IMR-90 (cell line): ENCODE data around the gene AKAP13. TPM values are rescaled to one million over a fixed set of nuclear protein-coding genes. Genes with fewer than 3 reads are reported as not detected.
A peak's percentile ranks its signal among the peaks of the same experiment; 100 is the strongest.

Experiments used
- ATAC-seq: fragments of 200-7000 bp; cut with Tn5 transposase; 2 replicates; pipeline ENCODE4 v1.9.1; 2020; ENCODE audit warnings: low read depth, mild to moderate bottlenecking, moderate library complexity
- BruUV-seq: library from RNA; stranded (reverse); fragments of 400-500 nt; replicated peaks from 2 replicates; lab custom pipeline; 2021; lab: Mats Ljungman, UMichigan
- CTCF ChIA-PET: fragments of 300-600 bp; formaldehyde crosslinking; extraction: SDS; loops from one replicate; lab custom pipeline; 2021; ENCODE audit warnings: antibody characterized with exemption; lab: Yijun Ruan, JAX
- POLR2A ChIA-PET: fragments of 300-600 bp; sonication (Branson Sonifier 250); formaldehyde crosslinking; loops from one replicate; lab custom pipeline; 2022; ENCODE audit warnings: antibody characterized with exemption; ENCODE audit not compliant: unreplicated experiment; lab: Charles Lee
- DNase-seq: peaks from one replicate; pipeline ENCODE4 v3.0.0; 2013
- H2AFZ ChIP-seq: replicated peaks from 2 replicates; pipeline ENCODE3; 2013; ENCODE audit warnings: low read length, mild to moderate bottlenecking; ENCODE audit not compliant: poor library complexity
- H2AK5ac ChIP-seq: 2 replicates; pipeline ENCODE4 v1.6.1; 2013; ENCODE audit warnings: low read depth, low read length, inconsistent platforms
- H2AK9ac ChIP-seq: replicated peaks from 2 replicates; pipeline ENCODE3; 2013; ENCODE audit warnings: mild to moderate bottlenecking, low read depth, low read length, moderate library complexity; ENCODE audit not compliant: poor library complexity
- H2BK120ac ChIP-seq: 2 replicates; pipeline ENCODE4 v1.6.1; 2013; ENCODE audit warnings: low read depth, low read length, inconsistent platforms
- H2BK15ac ChIP-seq: 3 replicates; pipeline ENCODE4 v1.6.1; 2013; ENCODE audit warnings: low read depth, low read length, inconsistent platforms
- H2BK20ac ChIP-seq: 2 replicates; pipeline ENCODE4 v1.6.1; 2013; ENCODE audit warnings: low read depth, mild to moderate bottlenecking, inconsistent platforms, low read length, moderate library complexity
- H2BK5ac ChIP-seq: 2 replicates; pipeline ENCODE4 v1.6.1; 2013; ENCODE audit warnings: mild to moderate bottlenecking, low read depth, low read length, inconsistent platforms; ENCODE audit not compliant: poor library complexity, severe bottlenecking
- H3K14ac ChIP-seq: replicated peaks from 2 replicates; pipeline ENCODE4 v1.6.1; 2013; ENCODE audit warnings: low read depth, low read length, inconsistent platforms
- H3K18ac ChIP-seq: 2 replicates; pipeline ENCODE4 v1.6.1; 2013; ENCODE audit warnings: low read depth, low read length, control low read depth
- H3K23ac ChIP-seq: 2 replicates; pipeline ENCODE4 v1.6.1; 2013; ENCODE audit warnings: low read depth, low read length, inconsistent platforms
- H3K27ac ChIP-seq: 2 replicates; pipeline ENCODE4 v1.5.1; 2013; ENCODE audit warnings: mild to moderate bottlenecking, control low read depth, low read length; ENCODE audit not compliant: insufficient read depth
- H3K27me3 ChIP-seq: 2 replicates; pipeline ENCODE4 v1.6.1; 2013; ENCODE audit warnings: low read length; ENCODE audit not compliant: control insufficient read depth, insufficient read depth
- H3K36me3 ChIP-seq: 2 replicates; pipeline ENCODE4 v1.6.1; 2013; ENCODE audit warnings: low read length, mixed read lengths; ENCODE audit not compliant: control insufficient read depth, insufficient read depth
- H3K4ac ChIP-seq: 2 replicates; pipeline ENCODE4 v1.6.1; 2013; ENCODE audit warnings: low read depth, low read length, inconsistent platforms
- H3K4me1 ChIP-seq: 2 replicates; pipeline ENCODE4 v1.6.1; 2013; ENCODE audit warnings: low read length, mixed read lengths; ENCODE audit not compliant: control insufficient read depth, insufficient read depth
- H3K4me2 ChIP-seq: 2 replicates; pipeline ENCODE4 v1.6.1; 2013; ENCODE audit warnings: low read depth, mild to moderate bottlenecking, control low read depth, low read length, moderate library complexity
- H3K4me3 ChIP-seq: 2 replicates; pipeline ENCODE4 v1.5.1; 2013; ENCODE audit warnings: low read depth, mild to moderate bottlenecking, control low read depth, low read length, moderate library complexity; ENCODE audit not compliant: insufficient read depth
- H3K56ac ChIP-seq: 2 replicates; pipeline ENCODE4 v1.6.1; 2013; ENCODE audit warnings: low read length, inconsistent platforms; ENCODE audit not compliant: insufficient read depth; ENCODE audit errors: extremely low read depth
- H3K79me1 ChIP-seq, 2 experiments: 2 replicates each; pipeline ENCODE4 v1.6.1; 2013; ENCODE audit warnings: low read length in 2 of 2, inconsistent platforms in 1 of 2, low read depth in 1 of 2
- H3K9ac ChIP-seq: 2 replicates; pipeline ENCODE4 v1.6.1; 2013; ENCODE audit warnings: low read depth, low read length, control low read depth
- H3K9me1 ChIP-seq: 2 replicates; pipeline ENCODE4 v1.6.1; 2013; ENCODE audit warnings: low read length, inconsistent platforms; ENCODE audit not compliant: insufficient read depth
- H3K9me3 ChIP-seq: 2 replicates; pipeline ENCODE4 v1.6.1; 2013; ENCODE audit warnings: low read length; ENCODE audit not compliant: control insufficient read depth, insufficient read depth
- H4K20me1 ChIP-seq: 2 replicates; pipeline ENCODE4 v1.6.1; 2013; ENCODE audit warnings: low read length, inconsistent platforms; ENCODE audit not compliant: insufficient read depth
- H4K5ac ChIP-seq: 2 replicates; pipeline ENCODE4 v1.6.1; 2013; ENCODE audit warnings: mild to moderate bottlenecking, low read depth, low read length, control low read depth
- H4K8ac ChIP-seq, 2 experiments: 2 replicates each; pipeline ENCODE4 v1.6.1; 2013; ENCODE audit warnings: low read depth in 2 of 2, low read length in 2 of 2, control low read depth in 1 of 2, inconsistent platforms in 1 of 2
- H4K91ac ChIP-seq: 2 replicates; pipeline ENCODE4 v1.6.1; 2013; ENCODE audit warnings: low read depth, low read length, inconsistent platforms; ENCODE audit not compliant: insufficient read depth
- CEBPB ChIP-seq: IDR thresholded peaks from 2 replicates; pipeline ENCODE4 v1.6.1; 2012; ENCODE audit warnings: low read depth, low read length, improper control_type of control experiment
- WGBS, 2 experiments: methylation state at CpG; one replicate each; pipeline versions ENCODE4 v1.1.5 to v1.1.7; 2013; ENCODE audit warnings: missing lambda C conversion rate in 2 of 2; ENCODE audit not compliant: insufficient read length in 1 of 2; ENCODE audit errors: extremely low coverage in 2 of 2; 5-methylcytosine and 5-hydroxymethylcytosine counted together
- dilution Hi-C: fragments of 300-500 bp; cut with HindIII; formaldehyde crosslinking; loops from one replicate; pipeline ENCODE4 v1.14.3; 2018; ENCODE audit warnings: low sequenced_read_pairs; ENCODE audit not compliant: unreplicated experiment
- in situ Hi-C: fragments of 300-500 bp; cut with MboI; formaldehyde crosslinking; loops from 3 replicates; pipeline ENCODE4 v1.14.3; 2019; ENCODE audit warnings: low sequenced_read_pairs, inconsistent platforms, mixed read lengths
- intact Hi-C: fragments of 100-400 bp; cut with micrococcal nuclease; formaldehyde crosslinking; loops from 2 replicates; pipeline ENCODE4 v1.10.0; 2022
- polyA plus RNA-seq, 3 experiments: library from polyadenylated mRNA; depleted of rRNA; stranded (reverse); fragments of >200 nt; gene quantifications; 2 replicates each; pipeline ENCODE4 v1.2.3, GENCODE V29; 2012; ENCODE audit warnings: low replicate concordance in 1 of 3
- total RNA-seq: library from RNA; depleted of rRNA; stranded (reverse); fragments of >200 nt; gene quantifications from 2 replicates; pipeline ENCODE4 v1.2.3, GENCODE V29; 2012
- TF ChIP-seq, protein P1 (sequence below): fragments of 150-350 bp; IDR thresholded peaks from 2 replicates; pipeline ENCODE4 v1.6.1; 2016; ENCODE audit warnings: low read depth, mild to moderate bottlenecking, low read length, moderate library complexity, borderline replicate concordance

AKAP13 gene
- total and polyA plus RNA-seq, 2 of the 4 experiments (the other 2 are of a cell fraction), result 10.4 to 46.4 TPM

DNA sequence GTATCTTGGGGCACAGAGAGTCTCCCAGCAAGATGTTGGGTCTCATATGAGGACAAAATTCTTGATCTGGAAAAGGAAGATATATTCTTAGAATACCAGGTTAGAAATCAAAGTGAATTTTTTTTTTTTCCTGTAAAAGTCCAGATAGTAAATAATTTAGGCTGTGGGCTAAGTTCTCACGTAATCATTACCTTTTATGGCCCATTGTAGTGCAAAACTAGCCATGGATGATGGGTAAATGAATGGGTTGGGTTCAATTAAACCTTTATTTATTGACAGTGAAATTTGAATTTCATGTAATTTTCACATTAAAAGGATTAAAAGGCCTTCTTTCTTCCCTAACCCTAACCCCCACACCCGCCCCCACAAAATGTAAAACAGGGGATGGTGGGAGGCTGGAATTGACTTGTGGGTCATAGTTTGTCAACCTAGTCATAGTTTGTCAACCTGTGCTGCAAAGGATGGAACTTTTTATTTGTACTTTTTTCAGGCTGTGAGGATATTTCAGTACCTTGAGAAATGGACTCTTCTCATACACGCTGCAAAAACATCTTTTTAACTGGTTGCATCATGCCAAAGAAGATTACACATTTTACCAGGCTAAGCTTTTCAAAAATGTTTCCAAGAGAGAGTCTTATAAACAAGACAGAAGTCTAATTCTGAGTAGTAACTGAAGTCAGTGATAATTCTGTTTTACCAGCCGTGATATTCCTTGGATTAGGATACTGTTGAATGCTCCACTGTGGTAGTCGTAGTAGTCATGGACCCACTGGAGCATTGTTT is 138.8 kb downstream of the AKAP13 start:
- H3K4ac ChIP-seq, result no peak overlapping the region
- no peak overlapping the region for H3K9ac ChIP-seq
- no peak overlapping the region for H2AFZ ChIP-seq
- peak; percentile 87 for TF ChIP-seq CEBPB
- TF ChIP-seq, protein P1, sequence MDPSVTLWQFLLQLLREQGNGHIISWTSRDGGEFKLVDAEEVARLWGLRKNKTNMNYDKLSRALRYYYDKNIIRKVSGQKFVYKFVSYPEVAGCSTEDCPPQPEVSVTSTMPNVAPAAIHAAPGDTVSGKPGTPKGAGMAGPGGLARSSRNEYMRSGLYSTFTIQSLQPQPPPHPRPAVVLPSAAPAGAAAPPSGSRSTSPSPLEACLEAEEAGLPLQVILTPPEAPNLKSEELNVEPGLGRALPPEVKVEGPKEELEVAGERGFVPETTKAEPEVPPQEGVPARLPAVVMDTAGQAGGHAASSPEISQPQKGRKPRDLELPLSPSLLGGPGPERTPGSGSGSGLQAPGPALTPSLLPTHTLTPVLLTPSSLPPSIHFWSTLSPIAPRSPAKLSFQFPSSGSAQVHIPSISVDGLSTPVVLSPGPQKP, result no peak
- H2AK5ac ChIP-seq, result no peak overlapping the region
- DNase-seq (peak; percentile 73), ATAC-seq (peak; percentile 85)
- 100% methylated on average over 1 of the region's 5 CpGs; no CpG with 5 or more reads in 1 of the 2 experiments for WGBS, 2 experiments
- no peak overlapping the region; the same call in 1 of the 2 replicates for H3K27ac ChIP-seq
- POLR2A ChIA-PET, result no interaction called here
- dilution Hi-C loops, result no loop called here
- peaks cover 2% of the 10 kb centered on the region for H3K4me1 ChIP-seq
- CTCF ChIA-PET, result interaction anchor here (1.0 kb wide), 1 partner anchor 14 kb away, joined by 3 read pairs; no protein-coding TSS in a partner anchor
- no peak overlapping the region for H2BK120ac ChIP-seq
- in situ Hi-C loops, result no loop called here
- H3K4me3 ChIP-seq, result no peak overlapping the region
- intact Hi-C loops, result no loop called here
- H2AK9ac ChIP-seq, result no peak overlapping the region
- H3K27me3 ChIP-seq, result no peaks in the 10 kb centered on the region
- H3K56ac ChIP-seq, result no peak overlapping the region
- peaks cover 6% of the 10 kb centered on the region; the same call in 1 of the 2 replicates for H4K20me1 ChIP-seq
- H2BK5ac ChIP-seq, result no peak overlapping the region
- H3K79me1 ChIP-seq, result peaks cover 6 to 60% of the 10 kb centered on the region in 2 experiments; a peak in 3 of 4 replicates
- 0 out of 2 replicates have a peak, but pooled peaks cover 2% of the 10 kb centered on the region for H3K9me1 ChIP-seq
- H3K18ac ChIP-seq, result no peak overlapping the region
- no peak overlapping the region for H2BK20ac ChIP-seq
- no peak overlapping the region for H3K23ac ChIP-seq
- H3K14ac ChIP-seq, result 0 out of 2 replicates have a peak overlapping the region, but pooled peaks have one; percentile 12
- H3K4me2 ChIP-seq, result peak overlapping the region; percentile 31; the same call in 1 of the 2 replicates
- no peak overlapping the region for H4K8ac ChIP-seq
- no TSS peak for BruUV-seq
- H4K5ac ChIP-seq, result no peak overlapping the region
- H4K91ac ChIP-seq, result no peak overlapping the region
- no peak overlapping the region for H2BK15ac ChIP-seq
- H3K36me3 ChIP-seq, result peaks cover 4% of the 10 kb centered on the region
- no peaks in the 10 kb centered on the region for H3K9me3 ChIP-seq
